CD14-positive monocyte (primary cell): ENCODE data around the gene PDE4C. TPM values are rescaled to one million over a fixed set of nuclear protein-coding genes. Genes with fewer than 3 reads are reported as not detected.
A peak's percentile ranks its signal among the peaks of the same experiment; 100 is the strongest.

Experiments
- DNase-seq, 3 donors: peaks; one replicate each; pipeline ENCODE4 v3.0.0-alpha.2; 2011 to 2022
- H2AFZ ChIP-seq: 2 replicates; pipeline ENCODE4 v1.6.0; 2012; ENCODE audit warnings: mild to moderate bottlenecking, low read depth, low read length, inconsistent platforms; ENCODE audit not compliant: insufficient read depth, poor library complexity, severe bottlenecking
- H3K27ac ChIP-seq, 2 donors: 1 replicate in 1 of 2; 2 replicates in 1 of 2; pipeline ENCODE4 v1.5.1; 2012 to 2013; ENCODE audit warnings: low read length in 2 of 2, control low read depth in 1 of 2, inconsistent platforms in 1 of 2, low read depth in 1 of 2, mild to moderate bottlenecking in 1 of 2
- H3K27me3 ChIP-seq, 2 donors: one replicate each; pipeline versions ENCODE4 v1.6.0 to v1.6.1; 2011 to 2013; ENCODE audit warnings: low read length in 2 of 2; ENCODE audit not compliant: control insufficient read depth in 2 of 2, insufficient read depth in 2 of 2
- H3K36me3 ChIP-seq, 2 donors: replicated peaks in 1 of 2; 1 replicate in 1 of 2; 2 replicates in 1 of 2; pipeline versions ENCODE4 v1.5.1 to v1.6.1; 2012 to 2013; ENCODE audit warnings: low read length in 2 of 2, control low read depth in 1 of 2, inconsistent platforms in 1 of 2, mild to moderate bottlenecking in 1 of 2; ENCODE audit not compliant: insufficient read depth in 2 of 2, control insufficient read depth in 1 of 2
- H3K4me1 ChIP-seq, 2 donors: 1 replicate in 1 of 2; 2 replicates in 1 of 2; pipeline versions ENCODE4 v1.5.1 to v1.6.1; 2012 to 2013; ENCODE audit warnings: low read length in 2 of 2, control low read depth in 1 of 2, inconsistent platforms in 1 of 2, mild to moderate bottlenecking in 1 of 2, moderate library complexity in 1 of 2; ENCODE audit not compliant: insufficient read depth in 2 of 2, control insufficient read depth in 1 of 2
- H3K4me2 ChIP-seq: replicated peaks from 2 replicates; pipeline ENCODE3; 2012; ENCODE audit warnings: low read length, moderate library complexity, mild to moderate bottlenecking; ENCODE audit not compliant: poor library complexity, severe bottlenecking; ENCODE audit errors: extremely low read depth
- H3K4me3 ChIP-seq, 3 experiments: fragments of 200-600 bp in 1 of 3; sonication (generic) in 1 of 3; replicated peaks in 1 of 3; 1 replicate in 2 of 3; 2 replicates in 1 of 3; pipeline ENCODE4 v1.5.1; 2011 to 2013; ENCODE audit warnings: low read length in 3 of 3, mild to moderate bottlenecking in 3 of 3, control low read depth in 2 of 3, low read depth in 2 of 3, inconsistent platforms in 1 of 3, moderate library complexity in 1 of 3
- H3K79me2 ChIP-seq: 2 replicates; pipeline ENCODE4 v1.6.0; 2012; ENCODE audit warnings: mild to moderate bottlenecking, control low read depth, inconsistent platforms, low read length, moderate library complexity; ENCODE audit not compliant: insufficient read depth
- H3K9ac ChIP-seq: 2 replicates; pipeline ENCODE4 v1.6.0; 2017; ENCODE audit warnings: low read length, mild to moderate bottlenecking; ENCODE audit not compliant: insufficient read depth, poor library complexity, severe bottlenecking
- H3K9me3 ChIP-seq, 2 donors: replicated peaks in 1 of 2; 1 replicate in 1 of 2; 2 replicates in 1 of 2; pipeline versions ENCODE4 v1.5.1 to v1.6.1; 2012 to 2013; ENCODE audit warnings: low read length in 2 of 2, control low read depth in 1 of 2; ENCODE audit not compliant: control insufficient read depth in 1 of 2, insufficient read depth in 1 of 2
- H4K20me1 ChIP-seq: 2 replicates; pipeline ENCODE4 v1.6.0; 2012; ENCODE audit warnings: mild to moderate bottlenecking, low read length, control low read depth, moderate library complexity; ENCODE audit not compliant: insufficient read depth
- H3K27ac Mint-ChIP-seq, 7 donors: one replicate each; pipeline ENCODE4 v1.8.0; 2020; ENCODE audit warnings: mild to moderate bottlenecking in 7 of 7, mixed read lengths in 7 of 7, moderate library complexity in 6 of 7, inconsistent platforms in 2 of 7
- H3K27me3 Mint-ChIP-seq, 3 donors: one replicate each; pipeline ENCODE4 v1.8.0; 2021 to 2022; ENCODE audit warnings: low read depth in 3 of 3, mild to moderate bottlenecking in 3 of 3, mixed read lengths in 3 of 3, moderate library complexity in 3 of 3, inconsistent platforms in 1 of 3
- H3K36me3 Mint-ChIP-seq, 2 donors: one replicate each; pipeline ENCODE4 v1.8.0; 2020; ENCODE audit warnings: mixed read lengths in 2 of 2, inconsistent platforms in 1 of 2, mild to moderate bottlenecking in 1 of 2
- H3K4me1 Mint-ChIP-seq: one replicate; pipeline ENCODE4 v1.8.0; 2020; ENCODE audit warnings: mild to moderate bottlenecking, mixed read lengths
- H3K4me3 Mint-ChIP-seq, 2 donors: one replicate each; pipeline ENCODE4 v1.8.0; 2020; ENCODE audit warnings: mild to moderate bottlenecking in 2 of 2, mixed read lengths in 2 of 2, moderate library complexity in 1 of 2
- H3K9me3 Mint-ChIP-seq, 7 donors: one replicate each; pipeline ENCODE4 v1.8.0; 2020 to 2022; ENCODE audit warnings: mixed read lengths in 7 of 7, mild to moderate bottlenecking in 6 of 7, moderate library complexity in 6 of 7, inconsistent platforms in 2 of 7
- CTCF ChIP-seq: fragments of 200-600 bp; IDR thresholded peaks from one replicate; pipeline ENCODE4 v1.8.0; 2022; ENCODE audit warnings: antibody characterized with exemption, mild to moderate bottlenecking
- WGBS: methylation state at CpG from one replicate; pipeline ENCODE4 v1.1.5; 2013; ENCODE audit warnings: missing lambda C conversion rate; ENCODE audit not compliant: insufficient coverage; 5-methylcytosine and 5-hydroxymethylcytosine counted together
- intact Hi-C, 2 donors: fragments of 100-400 bp; cut with micrococcal nuclease; formaldehyde crosslinking; loops; one replicate each; pipeline versions ENCODE4 v1.15.0 to v1.15.1; 2023
- polyA plus RNA-seq, 3 donors: library from polyadenylated mRNA; depleted of rRNA in 1 of 3; unstranded in 2 of 3; stranded (reverse) in 1 of 3; fragments of 300-500 nt in 2 of 3; fragments of >200 nt in 1 of 3; fragmentation: Illumina TruSeq in 2 of 3; gene quantifications; 1 replicate in 2 of 3; 2 replicates in 1 of 3; pipeline ENCODE4 v1.2.3, GENCODE V29; 2012 to 2021

Gene PDE4C
- polyA plus RNA-seq, 3 donors = not detected

GRCh38 chr19:18233224-18233825 lies 7.1 kb upstream of the PDE4C start:
- H3K9me3 ChIP-seq = peaks cover 3 to 7% of the 10 kb centered on the region in 2 donors
- no peak for TF ChIP-seq CTCF
- peaks cover 30 to 51% (median 50%) of the 10 kb centered on the region in 3 donors for H3K27me3 Mint-ChIP-seq
- no peak overlapping the region for H3K9ac ChIP-seq
- peak; percentile 26 to 37 (median 29) for DNase-seq
- peaks cover 7 to 35% of the 10 kb centered on the region in 2 donors for H3K27me3 ChIP-seq
- H3K4me1 ChIP-seq = peaks cover 0 to 11% of the 10 kb centered on the region in 2 donors
- no peaks in the 10 kb centered on the region for H4K20me1 ChIP-seq
- H3K4me1 Mint-ChIP-seq = peaks cover 10% of the 10 kb centered on the region
- no peak overlapping the region for H3K4me2 ChIP-seq
- no peak overlapping the region for H3K27ac ChIP-seq
- no peak overlapping the region for H2AFZ ChIP-seq
- H3K9me3 Mint-ChIP-seq = peaks cover 6 to 15% (median 9%) of the 10 kb centered on the region in 7 donors
- H3K27ac Mint-ChIP-seq = no peak overlapping the region
- no peaks in the 10 kb centered on the region for H3K36me3 ChIP-seq
- no peak overlapping the region for H3K4me3 ChIP-seq
- peaks cover 0 to 2% of the 10 kb centered on the region in 2 donors for H3K36me3 Mint-ChIP-seq
- WGBS = 15% methylated on average over 24 of the region's 37 CpGs
- H3K79me2 ChIP-seq = no peaks in the 10 kb centered on the region
- intact Hi-C loops = no loop called here
- peak overlapping the region in 1 of 2 donors; percentile 70 for H3K4me3 Mint-ChIP-seq

GRCh38 chr19:18232540-18233223 lies 6.4 kb upstream of the PDE4C start:
- Histone ChIP-seq H3K4me2 (no peak overlapping the region), H3K4me1 (peaks cover 0 to 11% of the 10 kb centered on the region in 2 donors), H3K9me3 (peaks cover 3 to 7% of the 10 kb centered on the region in 2 donors), H3K9ac (no peak overlapping the region), H3K79me2 (no peaks in the 10 kb centered on the region), H3K36me3 (no peaks in the 10 kb centered on the region), H3K27me3 (peaks cover 7 to 38% of the 10 kb centered on the region in 2 donors), H3K27ac (no peak overlapping the region), H2AFZ (no peak overlapping the region), H4K20me1 (no peaks in the 10 kb centered on the region), H3K4me3 (no peak overlapping the region)
- no peak for TF ChIP-seq CTCF
- intact Hi-C loops = no loop called here
- Mint-ChIP-seq H3K36me3 (peaks cover 0 to 2% of the 10 kb centered on the region in 2 donors), H3K27ac (peak overlapping the region in 1 of 7 donors; percentile 23), H3K4me1 (peaks cover 10% of the 10 kb centered on the region), H3K27me3 (peaks cover 30 to 57% (median 56%) of the 10 kb centered on the region in 3 donors), H3K4me3 (peak overlapping the region in 1 of 2 donors; percentile 76), H3K9me3 (peaks cover 6 to 15% (median 9%) of the 10 kb centered on the region in 7 donors)
- WGBS = 6% methylated on average over 40 of the region's 46 CpGs
- DNase-seq = no peak
